NCI-H2196 treated with DMSO at 0.1 percent for 48 hours (cell line): ENCODE measurements around the gene TUSC2.
A peak's percentile ranks its signal among the peaks of the same experiment; 100 is the strongest.
"Not testable (repeated sequence)": the region's sequence is repeated elsewhere in the genome, so short reads cannot be mapped to it uniquely, and the experiment has no call there.

Experiments
- DNase-seq: peaks from one replicate; lab custom pipeline; 2025; ENCODE audit not compliant: unreplicated experiment; lab: John Stamatoyannopoulos, UW

The TUSC2 gene

DNA sequence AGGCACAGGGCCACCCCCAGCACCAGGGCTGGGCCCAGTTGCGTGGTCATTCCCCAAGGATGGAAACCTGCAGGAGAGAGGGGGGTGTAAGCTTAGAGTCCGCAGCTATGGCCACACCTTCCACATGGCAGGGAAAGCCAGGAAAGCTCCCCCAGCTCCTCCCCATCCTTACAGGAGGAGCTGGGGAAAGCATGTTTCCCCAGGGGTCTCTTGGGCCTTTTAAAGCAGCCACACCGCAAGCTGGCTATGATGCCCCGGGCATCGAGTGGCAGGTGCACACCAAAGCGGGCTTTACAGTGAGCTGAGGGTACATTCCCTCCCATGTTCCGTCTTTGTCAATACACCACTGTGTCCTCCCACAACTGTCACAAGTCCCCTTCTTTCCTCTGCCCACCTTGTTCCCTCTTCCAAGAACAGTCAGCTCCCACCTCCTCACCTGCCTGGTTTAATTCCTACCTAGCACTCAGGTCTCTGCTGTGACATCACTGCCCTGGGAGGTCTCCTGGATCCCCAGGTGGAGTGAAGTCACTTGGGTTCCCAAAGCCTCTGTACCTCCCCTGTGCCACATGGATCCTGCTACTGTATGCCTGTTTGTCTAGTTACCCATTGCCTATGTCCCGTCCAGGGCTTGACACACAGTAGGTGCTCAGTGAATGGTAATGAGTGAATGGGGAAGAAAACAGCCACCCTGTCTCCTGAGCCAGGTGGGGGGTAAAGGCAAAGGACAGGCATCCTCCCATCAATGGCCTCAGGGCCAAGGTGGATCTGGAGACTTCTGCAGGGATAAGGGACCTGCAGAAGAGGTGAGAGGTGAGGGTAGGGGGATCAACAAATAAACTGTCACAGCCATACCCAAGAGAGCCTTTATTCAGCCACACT is 32.2 kb downstream of the TUSC2 start:
- no peak for DNase-seq

DNA sequence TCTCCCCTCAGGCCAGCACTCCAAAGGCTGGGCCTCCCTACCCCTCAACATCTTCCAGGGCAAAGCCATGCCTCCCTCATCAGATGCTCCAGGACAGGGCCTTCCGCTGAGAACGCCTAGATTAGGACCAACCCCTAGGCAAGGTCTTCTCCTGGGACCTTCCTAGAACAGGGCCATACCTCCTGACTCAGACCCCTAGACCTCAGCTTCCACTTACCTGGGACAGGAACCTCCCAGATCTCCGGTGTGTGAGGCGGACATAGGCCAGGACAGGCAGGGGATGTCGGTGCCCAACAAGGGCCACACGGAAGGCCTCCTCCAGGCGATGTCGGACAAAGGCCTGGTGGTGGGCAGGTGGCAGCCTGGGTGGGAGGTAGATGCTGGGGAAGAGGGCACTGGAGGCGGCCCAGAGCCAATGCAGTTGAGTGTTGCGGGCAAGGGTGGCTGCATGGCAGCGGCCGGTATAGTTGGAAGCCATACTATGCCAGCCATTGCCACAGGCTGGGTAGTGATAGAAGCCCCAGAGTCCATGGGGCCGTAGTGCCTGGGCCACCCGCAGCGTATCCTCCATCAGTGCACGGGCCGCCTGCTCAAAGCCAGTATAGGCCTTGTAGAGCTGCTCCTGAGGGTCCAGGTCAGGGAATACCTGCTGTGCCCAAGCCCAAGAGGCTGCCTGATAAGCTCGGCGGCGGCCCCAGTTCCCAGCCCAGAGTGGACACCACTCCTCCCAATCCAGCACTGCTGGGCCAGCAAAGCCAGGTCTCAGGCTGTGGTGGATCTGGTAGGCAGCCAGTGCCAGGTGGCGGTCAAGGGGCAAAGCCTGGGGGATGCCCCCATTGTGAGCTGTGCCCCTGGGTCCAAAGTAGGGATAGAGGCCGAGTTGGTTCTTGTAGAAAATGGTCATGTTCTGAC is 33.3 kb downstream of the TUSC2 start:
- DNase-seq, result no peak

- no peak for DNase-seq
Measured at GRCh38 chr3:50294089-50294488, 33.9 kb downstream of the TUSC2 start.

DNA sequence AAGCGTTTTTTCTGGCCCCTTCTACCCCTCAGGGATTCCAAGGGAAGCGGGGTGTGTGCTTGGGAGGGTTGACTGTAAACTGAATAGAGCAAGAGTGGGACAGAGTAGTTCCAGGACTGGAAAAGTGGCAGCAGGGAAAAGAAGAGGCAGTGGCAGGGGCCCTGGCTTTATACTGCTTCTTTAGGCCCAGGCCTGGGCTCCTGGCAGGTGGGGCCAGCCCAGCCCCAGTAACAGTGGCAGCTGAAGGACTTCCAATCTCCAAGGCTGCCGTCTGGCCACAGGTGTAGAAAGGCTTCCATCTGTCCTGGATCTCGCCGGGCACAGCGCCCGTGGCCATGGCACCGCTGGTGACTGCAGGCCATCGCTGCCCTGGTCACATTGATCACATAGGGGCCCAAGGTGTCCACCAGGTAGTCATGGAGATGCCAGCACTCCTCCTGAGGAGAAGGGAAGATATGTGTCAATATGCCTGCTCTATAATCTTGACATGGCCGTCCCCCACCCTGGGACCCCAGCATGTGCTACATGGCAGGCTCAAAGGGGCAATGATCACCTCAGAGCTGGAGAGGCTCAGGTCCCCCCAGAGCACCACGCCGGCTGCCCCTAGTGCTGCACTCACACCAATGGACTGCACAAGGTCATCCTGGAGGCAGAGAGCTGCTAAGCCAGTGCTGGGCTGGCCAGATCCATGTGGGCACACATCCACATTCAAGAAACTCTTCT is 34.8 kb downstream of the TUSC2 start:
- DNase-seq, result no peak

- DNase-seq, result peak; percentile 78
Measured at GRCh38 chr3:50292159-50293078, 35.6 kb downstream of the TUSC2 start, which contains the start of gene IFRD2. TSS of gene IFRD2 (minus strand) at chr3:50292429. CDS start at chr3:50292274, 155 bp downstream.

- DNase-seq, result no peak
Measured at GRCh38 chr3:50290161-50290641, 37.8 kb downstream of the TUSC2 start.

GRCh38 chr3:50289130-50289529 is 38.9 kb downstream of the TUSC2 start:
- no peak for DNase-seq

GRCh38 chr3:50288387-50289007 is 39.5 kb downstream of the TUSC2 start:
- DNase-seq, result no peak

- DNase-seq, result no peak
Measured at GRCh38 chr3:50287262-50287661, 40.8 kb downstream of the TUSC2 start.

- no peak for DNase-seq
Measured at GRCh38 chr3:50286322-50287227, 41.4 kb downstream of the TUSC2 start.

DNA sequence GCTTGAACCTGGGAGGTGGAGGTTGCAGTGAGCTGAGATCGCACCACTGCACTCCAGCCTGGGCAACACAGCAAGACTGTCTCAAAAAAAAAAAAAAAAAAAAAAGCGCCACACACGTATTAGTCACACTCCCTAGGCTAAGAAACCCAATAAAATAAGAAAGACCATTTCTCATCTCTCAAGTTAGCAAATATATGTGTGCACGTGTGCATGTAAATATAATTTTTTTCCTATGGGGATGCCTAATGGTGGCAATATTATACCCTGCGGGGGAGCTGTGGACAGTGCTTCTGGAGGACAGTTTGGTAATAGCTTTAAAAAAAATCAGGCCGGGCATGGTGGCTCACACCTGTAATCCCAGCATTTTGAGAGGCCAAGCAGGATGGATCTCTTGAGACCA is 43.9 kb downstream of the TUSC2 start:
- not testable (repeated sequence) for DNase-seq

DNA sequence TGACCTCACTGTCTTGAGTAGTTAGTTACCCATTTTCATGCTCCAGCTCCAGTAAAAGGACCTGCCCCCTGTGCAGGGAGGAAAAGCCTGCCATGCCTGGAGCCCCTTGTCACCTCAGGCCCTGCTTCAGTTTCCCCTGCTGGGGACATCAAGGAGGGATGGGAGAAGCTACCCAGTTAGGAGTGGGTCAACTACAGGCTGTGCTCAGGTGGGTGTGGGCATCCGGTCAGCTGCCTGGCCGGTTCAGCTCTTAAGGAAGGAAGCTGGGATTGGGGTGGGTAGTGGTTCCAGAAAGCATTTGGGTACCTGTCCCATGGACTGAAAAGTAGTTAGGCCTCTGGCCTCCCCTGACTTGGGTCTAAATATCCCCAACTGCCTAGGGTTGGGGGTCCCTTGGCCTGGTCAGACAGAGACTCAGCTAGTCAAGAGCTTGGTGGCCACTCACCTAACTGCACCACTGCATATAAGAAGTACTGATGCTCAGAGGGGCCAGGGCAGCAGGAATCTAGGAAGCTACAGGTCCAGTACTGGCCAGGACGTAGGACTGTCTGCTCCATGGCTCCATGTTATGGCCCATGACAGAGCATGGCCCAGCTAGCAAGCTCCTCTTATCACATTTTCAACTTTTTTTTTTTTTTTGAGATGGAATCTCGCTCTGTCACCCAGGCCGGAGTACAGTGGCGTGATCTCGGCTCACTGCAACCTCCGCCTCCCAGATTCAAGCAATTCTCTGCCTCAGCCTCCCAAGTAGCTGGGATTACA is 48.6 kb downstream of the TUSC2 start:
- DNase-seq, result no peak

GRCh38 chr3:50278880-50279224 is 49.2 kb downstream of the TUSC2 start, which contains the start of gene LSMEM2:
TSS of gene LSMEM2 (plus strand) at chr3:50279087. CDS start at chr3:50279114, 27 bp downstream.
- DNase-seq, result no peak

- DNase-seq, result no peak
Measured at GRCh38 chr3:50278123-50278879, 49.7 kb downstream of the TUSC2 start.

DNA sequence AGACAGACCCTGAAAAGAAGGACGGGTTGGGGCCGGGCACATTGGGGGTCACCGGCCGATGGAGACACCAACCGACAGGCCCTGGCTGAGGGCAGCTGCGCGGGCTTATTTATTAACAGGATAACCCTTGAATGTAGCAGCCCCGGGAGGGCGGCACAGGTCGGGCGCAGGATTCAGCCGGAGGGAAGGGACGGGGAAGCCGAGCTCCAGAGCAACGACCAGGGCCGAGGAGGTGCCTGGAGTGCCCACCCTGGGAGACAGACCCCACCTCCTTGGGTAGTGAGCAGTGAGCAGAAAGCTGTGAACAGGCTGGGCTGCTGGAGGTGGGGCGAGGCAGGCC is 51.3 kb downstream of the TUSC2 start:
- DNase-seq, result no peak

- no peak for DNase-seq
Measured at GRCh38 chr3:50275996-50276761, 51.8 kb downstream of the TUSC2 start.
